IMR-90 (cell line): Measurements from ENCODE around the gene SORCS1.

Source experiments
- CEBPB ChIP-seq: IDR thresholded peaks from 2 replicates; pipeline ENCODE4 v1.6.1; 2012; ENCODE audit warnings: low read depth, low read length, improper control_type of control experiment
- CHD1 ChIP-seq: IDR thresholded peaks from 2 replicates; pipeline ENCODE4 v1.6.1; 2012; ENCODE audit warnings: low read depth, low read length, improper control_type of control experiment
- FOS ChIP-seq: fragments of 150-350 bp; IDR thresholded peaks from 2 replicates; pipeline ENCODE4 v1.6.1; 2016; ENCODE audit warnings: low read depth, low read length
- MAFK ChIP-seq: IDR thresholded peaks from 2 replicates; pipeline ENCODE4 v1.6.1; 2012; ENCODE audit warnings: low read depth, low read length, improper control_type of control experiment
- MAZ ChIP-seq: IDR thresholded peaks from 2 replicates; pipeline ENCODE4 v1.6.1; 2012; ENCODE audit warnings: low read depth, mild to moderate bottlenecking, low read length, improper control_type of control experiment, moderate library complexity, borderline replicate concordance
- MXI1 ChIP-seq: IDR thresholded peaks from 2 replicates; pipeline ENCODE4 v1.6.1; 2012; ENCODE audit warnings: low read depth, mild to moderate bottlenecking, low read length, moderate library complexity, borderline replicate concordance
- NFE2L2 ChIP-seq: fragments of 150-350 bp; IDR thresholded peaks from 2 replicates; pipeline ENCODE4 v1.6.1; 2016; ENCODE audit warnings: low read depth, mild to moderate bottlenecking, low read length
- POLR2A ChIP-seq: IDR thresholded peaks from 2 replicates; pipeline ENCODE4 v1.6.1; 2012; ENCODE audit warnings: mild to moderate bottlenecking, low read depth, low read length
- RAD21 ChIP-seq: IDR thresholded peaks from 2 replicates; pipeline ENCODE4 v1.6.1; 2012; ENCODE audit warnings: low read length, improper control_type of control experiment
- RCOR1 ChIP-seq: IDR thresholded peaks from 2 replicates; pipeline ENCODE4 v1.6.1; 2012; ENCODE audit warnings: mild to moderate bottlenecking, low read length, improper control_type of control experiment; ENCODE audit not compliant: insufficient replicate concordance
- RFX5 ChIP-seq: IDR thresholded peaks from 2 replicates; pipeline ENCODE4 v1.8.0; 2012; ENCODE audit warnings: low read depth, mild to moderate bottlenecking, low read length, moderate library complexity
- SMC3 ChIP-seq: fragments of 150-350 bp; IDR thresholded peaks from 2 replicates; pipeline ENCODE4 v1.6.1; 2016; ENCODE audit warnings: low read depth, mild to moderate bottlenecking, antibody characterized with exemption, low read length, moderate library complexity
- TF ChIP-seq, protein P1 (sequence below): conservative IDR thresholded peaks from 2 replicates; pipeline ENCODE4 v1.5.1; 2012; ENCODE audit warnings: mild to moderate bottlenecking, low read depth, low read length, improper control_type of control experiment
- TF ChIP-seq, protein P2 (sequence below): fragments of 150-350 bp; IDR thresholded peaks from 2 replicates; pipeline ENCODE4 v1.6.1; 2017; ENCODE audit warnings: mild to moderate bottlenecking, antibody characterized with exemption, low read length, low read depth

DNA sequence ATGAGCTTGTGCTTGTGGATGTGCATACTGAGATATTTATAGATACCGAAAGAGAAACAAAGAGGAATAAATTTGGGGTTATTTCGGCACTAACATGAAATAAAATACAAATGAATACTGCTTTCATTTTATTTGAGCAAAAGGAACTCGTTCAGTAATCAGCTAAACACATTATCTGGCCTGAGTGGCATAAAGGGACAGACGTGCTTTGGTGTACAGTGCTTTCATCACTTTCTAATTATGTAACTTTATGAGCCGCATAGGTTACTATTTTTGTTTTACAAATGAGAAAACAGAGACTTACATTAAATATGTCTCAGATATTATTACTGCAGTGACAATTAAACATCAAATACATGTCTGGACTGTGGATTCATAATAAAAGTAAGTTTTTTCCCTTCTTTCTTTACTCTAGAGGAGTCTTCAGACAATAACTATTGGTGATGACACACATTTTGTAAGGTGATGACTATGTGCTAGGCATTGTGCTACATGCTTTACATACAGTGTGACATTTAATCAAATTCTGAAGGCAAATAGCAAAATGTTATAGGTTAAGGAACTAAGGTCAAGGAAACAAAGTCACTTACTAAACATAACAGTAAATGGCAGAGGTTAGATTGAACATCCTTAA is 503.3 kb downstream of the SORCS1 start:
- TF ChIP-seq, protein P1, sequence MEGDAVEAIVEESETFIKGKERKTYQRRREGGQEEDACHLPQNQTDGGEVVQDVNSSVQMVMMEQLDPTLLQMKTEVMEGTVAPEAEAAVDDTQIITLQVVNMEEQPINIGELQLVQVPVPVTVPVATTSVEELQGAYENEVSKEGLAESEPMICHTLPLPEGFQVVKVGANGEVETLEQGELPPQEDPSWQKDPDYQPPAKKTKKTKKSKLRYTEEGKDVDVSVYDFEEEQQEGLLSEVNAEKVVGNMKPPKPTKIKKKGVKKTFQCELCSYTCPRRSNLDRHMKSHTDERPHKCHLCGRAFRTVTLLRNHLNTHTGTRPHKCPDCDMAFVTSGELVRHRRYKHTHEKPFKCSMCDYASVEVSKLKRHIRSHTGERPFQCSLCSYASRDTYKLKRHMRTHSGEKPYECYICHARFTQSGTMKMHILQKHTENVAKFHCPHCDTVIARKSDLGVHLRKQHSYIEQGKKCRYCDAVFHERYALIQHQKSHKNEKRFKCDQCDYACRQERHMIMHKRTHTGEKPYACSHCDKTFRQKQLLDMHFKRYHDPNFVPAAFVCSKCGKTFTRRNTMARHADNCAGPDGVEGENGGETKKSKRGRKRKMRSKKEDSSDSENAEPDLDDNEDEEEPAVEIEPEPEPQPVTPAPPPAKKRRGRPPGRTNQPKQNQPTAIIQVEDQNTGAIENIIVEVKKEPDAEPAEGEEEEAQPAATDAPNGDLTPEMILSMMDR = no peak
- no peak for TF ChIP-seq RAD21
- TF ChIP-seq SMC3 = no peak
- TF ChIP-seq CHD1 = no peak
- no peak for TF ChIP-seq CEBPB
- no peak for TF ChIP-seq MXI1
- TF ChIP-seq RCOR1 = no peak
- no peak for TF ChIP-seq MAFK
- TF ChIP-seq POLR2A = no peak
- no peak for TF ChIP-seq FOS
- TF ChIP-seq NFE2L2 = no peak
- TF ChIP-seq RFX5 = no peak
- TF ChIP-seq, protein P2, sequence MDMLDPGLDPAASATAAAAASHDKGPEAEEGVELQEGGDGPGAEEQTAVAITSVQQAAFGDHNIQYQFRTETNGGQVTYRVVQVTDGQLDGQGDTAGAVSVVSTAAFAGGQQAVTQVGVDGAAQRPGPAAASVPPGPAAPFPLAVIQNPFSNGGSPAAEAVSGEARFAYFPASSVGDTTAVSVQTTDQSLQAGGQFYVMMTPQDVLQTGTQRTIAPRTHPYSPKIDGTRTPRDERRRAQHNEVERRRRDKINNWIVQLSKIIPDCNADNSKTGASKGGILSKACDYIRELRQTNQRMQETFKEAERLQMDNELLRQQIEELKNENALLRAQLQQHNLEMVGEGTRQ = no peak
- TF ChIP-seq MAZ = no peak
